ENCODE results near the gene TRAF3.

TRAF3 gene

GRCh38 chr14:102776761-102777710 lies at the start of gene TRAF3:
TRAF3 (plus strand) TSS chr14:102777449; CDS start chr14:102870202, 92,753 bp downstream.
- DNase-seq = no peak

GRCh38 chr14:102728501-102728900 lies 48.7 kb upstream of the TRAF3 start:
- DNase-seq = no peak

- DNase-seq = no peak
These were observed 48.0 kb upstream of the TRAF3 start for GRCh38 chr14:102729268-102729667.

- DNase-seq = no peak
These were observed 47.4 kb upstream of the TRAF3 start for GRCh38 chr14:102729825-102730224.

- DNase-seq = no peak
These were observed 46.0 kb upstream of the TRAF3 start for GRCh38 chr14:102731101-102731870.

GRCh38 chr14:102731871-102732800 lies 45.1 kb upstream of the TRAF3 start:
- no peak for DNase-seq

GRCh38 chr14:102732924-102733323 lies 44.3 kb upstream of the TRAF3 start:
- DNase-seq = no peak

GRCh38 chr14:102733326-102733725 lies 43.9 kb upstream of the TRAF3 start:
- DNase-seq = no peak

- no peak for DNase-seq
These were observed 42.8 kb upstream of the TRAF3 start for GRCh38 chr14:102734436-102734835.

GRCh38 chr14:102736956-102737355 lies 40.3 kb upstream of the TRAF3 start:
- DNase-seq = no peak

GRCh38 chr14:102737402-102738372 lies 39.6 kb upstream of the TRAF3 start:
- DNase-seq = no peak

- no peak for DNase-seq
These were observed 38.7 kb upstream of the TRAF3 start for GRCh38 chr14:102738373-102739189.

- DNase-seq = no peak
These were observed 38.1 kb upstream of the TRAF3 start for GRCh38 chr14:102739190-102739469.

GRCh38 chr14:102746634-102747438 lies 30.4 kb upstream of the TRAF3 start:
- no peak for DNase-seq

GRCh38 chr14:102748806-102749205 lies 28.4 kb upstream of the TRAF3 start:
- DNase-seq = no peak

- DNase-seq = no peak
These were observed 27.6 kb upstream of the TRAF3 start for GRCh38 chr14:102749393-102750305.

GRCh38 chr14:102750376-102750775 lies 26.9 kb upstream of the TRAF3 start:
- no peak for DNase-seq

GRCh38 chr14:102751088-102751487 lies 26.2 kb upstream of the TRAF3 start:
- no peak for DNase-seq

Data from NCI-H2029 treated with DMSO at 0.1 percent for 48 hours (cell line).